ENCODE measurements around the gene STX19. TPM values are rescaled to one million over a fixed set of nuclear protein-coding genes. Genes with fewer than 3 reads are reported as not detected.
A peak's percentile ranks its signal among the peaks of the same experiment; 100 is the strongest.

The STX19 gene
- total and polyA plus RNA-seq, 2 of the 13 experiments (the other 11 are each of a cell fraction or from before 2014, with no cell fraction given) = not detected

DNA sequence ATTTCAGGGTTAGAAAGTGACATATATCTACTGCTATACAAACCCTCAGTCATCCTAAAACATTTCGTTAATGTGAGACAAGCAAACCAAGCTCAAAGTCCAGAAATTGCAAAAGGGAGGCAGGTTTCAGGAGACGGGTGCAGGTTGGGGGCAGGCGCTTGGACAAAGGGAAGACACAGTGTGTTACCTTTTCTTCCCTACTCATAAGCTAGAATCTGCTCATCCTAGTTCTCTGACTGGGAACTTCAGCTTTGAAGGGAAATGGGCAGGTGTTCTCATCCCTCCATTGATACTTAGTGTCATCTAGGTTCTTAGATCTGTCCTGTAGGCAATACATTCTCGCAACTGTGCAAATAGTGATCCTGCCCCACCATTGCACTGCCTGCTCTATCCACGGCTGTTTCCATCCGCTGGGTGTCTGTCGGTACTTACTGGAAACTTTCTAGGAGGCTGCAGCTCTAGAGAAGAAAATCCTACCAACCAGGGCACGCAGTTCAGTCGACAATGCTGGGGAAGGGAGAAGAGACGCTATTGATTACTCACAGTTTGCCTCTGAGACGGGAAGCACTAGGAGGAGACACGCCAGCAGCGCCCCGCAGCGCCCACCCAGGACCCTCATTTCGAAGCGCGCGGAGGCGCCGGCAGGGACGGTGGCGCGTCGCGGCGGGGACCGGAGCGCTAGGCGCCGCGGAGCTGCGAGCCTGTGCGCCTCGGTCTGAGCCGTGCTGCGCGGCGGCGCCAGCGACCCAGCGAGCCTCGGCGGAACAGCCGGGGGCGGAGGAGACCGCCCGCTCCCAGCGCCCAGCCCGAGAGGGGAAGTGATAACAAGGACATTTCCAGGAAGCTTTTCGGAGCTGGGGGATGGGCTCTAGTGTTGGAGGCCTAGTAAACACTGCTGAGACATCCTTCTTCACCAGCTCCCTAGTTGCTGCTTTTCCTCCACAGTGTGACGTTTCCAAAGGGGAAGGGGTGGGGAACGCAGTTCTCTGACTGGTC lies 55.0 kb downstream of the STX19 start, which contains the start of gene PROS1 (continued):
- TF ChIP-seq, protein P1, sequence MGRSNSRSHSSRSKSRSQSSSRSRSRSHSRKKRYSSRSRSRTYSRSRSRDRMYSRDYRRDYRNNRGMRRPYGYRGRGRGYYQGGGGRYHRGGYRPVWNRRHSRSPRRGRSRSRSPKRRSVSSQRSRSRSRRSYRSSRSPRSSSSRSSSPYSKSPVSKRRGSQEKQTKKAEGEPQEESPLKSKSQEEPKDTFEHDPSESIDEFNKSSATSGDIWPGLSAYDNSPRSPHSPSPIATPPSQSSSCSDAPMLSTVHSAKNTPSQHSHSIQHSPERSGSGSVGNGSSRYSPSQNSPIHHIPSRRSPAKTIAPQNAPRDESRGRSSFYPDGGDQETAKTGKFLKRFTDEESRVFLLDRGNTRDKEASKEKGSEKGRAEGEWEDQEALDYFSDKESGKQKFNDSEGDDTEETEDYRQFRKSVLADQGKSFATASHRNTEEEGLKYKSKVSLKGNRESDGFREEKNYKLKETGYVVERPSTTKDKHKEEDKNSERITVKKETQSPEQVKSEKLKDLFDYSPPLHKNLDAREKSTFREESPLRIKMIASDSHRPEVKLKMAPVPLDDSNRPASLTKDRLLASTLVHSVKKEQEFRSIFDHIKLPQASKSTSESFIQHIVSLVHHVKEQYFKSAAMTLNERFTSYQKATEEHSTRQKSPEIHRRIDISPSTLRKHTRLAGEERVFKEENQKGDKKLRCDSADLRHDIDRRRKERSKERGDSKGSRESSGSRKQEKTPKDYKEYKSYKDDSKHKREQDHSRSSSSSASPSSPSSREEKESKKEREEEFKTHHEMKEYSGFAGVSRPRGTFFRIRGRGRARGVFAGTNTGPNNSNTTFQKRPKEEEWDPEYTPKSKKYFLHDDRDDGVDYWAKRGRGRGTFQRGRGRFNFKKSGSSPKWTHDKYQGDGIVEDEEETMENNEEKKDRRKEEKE (IDR thresholded peaks at IDR 0.05) = no peak
- TF ChIP-seq, protein P2, sequence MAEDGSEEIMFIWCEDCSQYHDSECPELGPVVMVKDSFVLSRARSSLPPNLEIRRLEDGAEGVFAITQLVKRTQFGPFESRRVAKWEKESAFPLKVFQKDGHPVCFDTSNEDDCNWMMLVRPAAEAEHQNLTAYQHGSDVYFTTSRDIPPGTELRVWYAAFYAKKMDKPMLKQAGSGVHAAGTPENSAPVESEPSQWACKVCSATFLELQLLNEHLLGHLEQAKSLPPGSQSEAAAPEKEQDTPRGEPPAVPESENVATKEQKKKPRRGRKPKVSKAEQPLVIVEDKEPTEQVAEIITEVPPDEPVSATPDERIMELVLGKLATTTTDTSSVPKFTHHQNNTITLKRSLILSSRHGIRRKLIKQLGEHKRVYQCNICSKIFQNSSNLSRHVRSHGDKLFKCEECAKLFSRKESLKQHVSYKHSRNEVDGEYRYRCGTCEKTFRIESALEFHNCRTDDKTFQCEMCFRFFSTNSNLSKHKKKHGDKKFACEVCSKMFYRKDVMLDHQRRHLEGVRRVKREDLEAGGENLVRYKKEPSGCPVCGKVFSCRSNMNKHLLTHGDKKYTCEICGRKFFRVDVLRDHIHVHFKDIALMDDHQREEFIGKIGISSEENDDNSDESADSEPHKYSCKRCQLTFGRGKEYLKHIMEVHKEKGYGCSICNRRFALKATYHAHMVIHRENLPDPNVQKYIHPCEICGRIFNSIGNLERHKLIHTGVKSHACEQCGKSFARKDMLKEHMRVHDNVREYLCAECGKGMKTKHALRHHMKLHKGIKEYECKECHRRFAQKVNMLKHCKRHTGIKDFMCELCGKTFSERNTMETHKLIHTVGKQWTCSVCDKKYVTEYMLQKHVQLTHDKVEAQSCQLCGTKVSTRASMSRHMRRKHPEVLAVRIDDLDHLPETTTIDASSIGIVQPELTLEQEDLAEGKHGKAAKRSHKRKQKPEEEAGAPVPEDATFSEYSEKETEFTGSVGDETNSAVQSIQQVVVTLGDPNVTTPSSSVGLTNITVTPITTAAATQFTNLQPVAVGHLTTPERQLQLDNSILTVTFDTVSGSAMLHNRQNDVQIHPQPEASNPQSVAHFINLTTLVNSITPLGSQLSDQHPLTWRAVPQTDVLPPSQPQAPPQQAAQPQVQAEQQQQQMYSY (CRISPR knock-in tag; IDR thresholded peaks at IDR 0.05) = no peak; the same call in 1 of the 2 replicates
- TF ChIP-seq, protein P3, sequence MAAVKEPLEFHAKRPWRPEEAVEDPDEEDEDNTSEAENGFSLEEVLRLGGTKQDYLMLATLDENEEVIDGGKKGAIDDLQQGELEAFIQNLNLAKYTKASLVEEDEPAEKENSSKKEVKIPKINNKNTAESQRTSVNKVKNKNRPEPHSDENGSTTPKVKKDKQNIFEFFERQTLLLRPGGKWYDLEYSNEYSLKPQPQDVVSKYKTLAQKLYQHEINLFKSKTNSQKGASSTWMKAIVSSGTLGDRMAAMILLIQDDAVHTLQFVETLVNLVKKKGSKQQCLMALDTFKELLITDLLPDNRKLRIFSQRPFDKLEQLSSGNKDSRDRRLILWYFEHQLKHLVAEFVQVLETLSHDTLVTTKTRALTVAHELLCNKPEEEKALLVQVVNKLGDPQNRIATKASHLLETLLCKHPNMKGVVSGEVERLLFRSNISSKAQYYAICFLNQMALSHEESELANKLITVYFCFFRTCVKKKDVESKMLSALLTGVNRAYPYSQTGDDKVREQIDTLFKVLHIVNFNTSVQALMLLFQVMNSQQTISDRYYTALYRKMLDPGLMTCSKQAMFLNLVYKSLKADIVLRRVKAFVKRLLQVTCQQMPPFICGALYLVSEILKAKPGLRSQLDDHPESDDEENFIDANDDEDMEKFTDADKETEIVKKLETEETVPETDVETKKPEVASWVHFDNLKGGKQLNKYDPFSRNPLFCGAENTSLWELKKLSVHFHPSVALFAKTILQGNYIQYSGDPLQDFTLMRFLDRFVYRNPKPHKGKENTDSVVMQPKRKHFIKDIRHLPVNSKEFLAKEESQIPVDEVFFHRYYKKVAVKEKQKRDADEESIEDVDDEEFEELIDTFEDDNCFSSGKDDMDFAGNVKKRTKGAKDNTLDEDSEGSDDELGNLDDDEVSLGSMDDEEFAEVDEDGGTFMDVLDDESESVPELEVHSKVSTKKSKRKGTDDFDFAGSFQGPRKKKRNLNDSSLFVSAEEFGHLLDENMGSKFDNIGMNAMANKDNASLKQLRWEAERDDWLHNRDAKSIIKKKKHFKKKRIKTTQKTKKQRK (IDR thresholded peaks at IDR 0.05; ENCODE audit: low read length) = no peak
- TF ChIP-seq, protein P4, sequence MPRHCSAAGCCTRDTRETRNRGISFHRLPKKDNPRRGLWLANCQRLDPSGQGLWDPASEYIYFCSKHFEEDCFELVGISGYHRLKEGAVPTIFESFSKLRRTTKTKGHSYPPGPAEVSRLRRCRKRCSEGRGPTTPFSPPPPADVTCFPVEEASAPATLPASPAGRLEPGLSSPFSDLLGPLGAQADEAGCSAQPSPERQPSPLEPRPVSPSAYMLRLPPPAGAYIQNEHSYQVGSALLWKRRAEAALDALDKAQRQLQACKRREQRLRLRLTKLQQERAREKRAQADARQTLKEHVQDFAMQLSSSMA (CRISPR knock-in tag; IDR thresholded peaks at IDR 0.05) = no peak
- TF ChIP-seq KDM5A (IDR thresholded peaks at IDR 0.05; ENCODE audit: borderline replicate concordance, low read length) (no peak), DMAP1 (CRISPR knock-in tag; IDR thresholded peaks at IDR 0.05) (peak; percentile 56; the same call in 1 of the 2 replicates), ZNF101 (CRISPR knock-in tag; IDR thresholded peaks at IDR 0.05; ENCODE audit: borderline replicate concordance, low read depth) (no peak), ZNF34 (CRISPR knock-in tag; IDR thresholded peaks at IDR 0.05; ENCODE audit: borderline replicate concordance) (no peak), JUN (CRISPR knock-in tag; IDR thresholded peaks at IDR 0.05) (no peak), GTF2F1 (IDR thresholded peaks at IDR 0.05; ENCODE audit: low read length) (no peak)
- TF ChIP-seq, protein P5, sequence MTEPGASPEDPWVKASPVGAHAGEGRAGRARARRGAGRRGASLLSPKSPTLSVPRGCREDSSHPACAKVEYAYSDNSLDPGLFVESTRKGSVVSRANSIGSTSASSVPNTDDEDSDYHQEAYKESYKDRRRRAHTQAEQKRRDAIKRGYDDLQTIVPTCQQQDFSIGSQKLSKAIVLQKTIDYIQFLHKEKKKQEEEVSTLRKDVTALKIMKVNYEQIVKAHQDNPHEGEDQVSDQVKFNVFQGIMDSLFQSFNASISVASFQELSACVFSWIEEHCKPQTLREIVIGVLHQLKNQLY (CRISPR knock-in tag; IDR thresholded peaks at IDR 0.05) = no peak
- TF ChIP-seq, protein P6, sequence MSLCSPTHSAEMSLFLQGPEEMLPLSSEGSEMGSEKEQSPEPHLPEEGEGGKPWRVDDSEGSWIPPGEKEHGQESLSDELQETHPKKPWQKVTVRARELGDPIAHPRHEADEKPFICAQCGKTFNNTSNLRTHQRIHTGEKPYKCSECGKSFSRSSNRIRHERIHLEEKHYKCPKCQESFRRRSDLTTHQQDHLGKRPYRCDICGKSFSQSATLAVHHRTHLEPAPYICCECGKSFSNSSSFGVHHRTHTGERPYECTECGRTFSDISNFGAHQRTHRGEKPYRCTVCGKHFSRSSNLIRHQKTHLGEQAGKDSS (CRISPR knock-in tag; IDR thresholded peaks at IDR 0.05; ENCODE audit: borderline replicate concordance, low read depth) = no peak
- TF ChIP-seq, protein P7, sequence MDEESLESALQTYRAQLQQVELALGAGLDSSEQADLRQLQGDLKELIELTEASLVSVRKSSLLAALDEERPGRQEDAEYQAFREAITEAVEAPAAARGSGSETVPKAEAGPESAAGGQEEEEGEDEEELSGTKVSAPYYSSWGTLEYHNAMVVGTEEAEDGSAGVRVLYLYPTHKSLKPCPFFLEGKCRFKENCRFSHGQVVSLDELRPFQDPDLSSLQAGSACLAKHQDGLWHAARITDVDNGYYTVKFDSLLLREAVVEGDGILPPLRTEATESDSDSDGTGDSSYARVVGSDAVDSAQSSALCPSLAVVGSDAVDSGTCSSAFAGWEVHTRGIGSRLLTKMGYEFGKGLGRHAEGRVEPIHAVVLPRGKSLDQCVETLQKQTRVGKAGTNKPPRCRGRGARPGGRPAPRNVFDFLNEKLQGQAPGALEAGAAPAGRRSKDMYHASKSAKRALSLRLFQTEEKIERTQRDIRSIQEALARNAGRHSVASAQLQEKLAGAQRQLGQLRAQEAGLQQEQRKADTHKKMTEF (CRISPR knock-in tag; IDR thresholded peaks at IDR 0.05) = peak; percentile 53; the same call in 1 of the 2 replicates
